ENCODE results near the gene ACOD1.

Gene ACOD1

DNA sequence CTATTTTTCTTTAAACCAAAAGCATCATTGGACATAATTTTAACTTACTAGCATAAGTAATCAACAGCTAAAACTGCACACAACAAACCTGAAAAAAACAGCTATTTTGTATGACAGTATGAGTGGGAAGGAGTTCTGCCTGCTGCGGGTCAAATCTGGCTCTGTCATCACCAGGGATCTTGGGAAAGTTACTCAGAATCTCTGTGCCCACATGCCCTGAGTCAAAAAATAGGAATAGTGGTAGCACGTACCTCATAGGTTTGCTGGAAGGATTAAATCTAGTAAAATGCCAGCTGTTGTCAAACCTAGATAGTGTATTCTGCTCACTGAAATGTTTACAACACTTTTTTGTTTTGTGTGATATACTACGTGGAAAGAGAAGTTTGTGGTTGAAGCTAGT is 44.7 kb downstream of the ACOD1 start:
- FAIRE-seq: no peak

DNA sequence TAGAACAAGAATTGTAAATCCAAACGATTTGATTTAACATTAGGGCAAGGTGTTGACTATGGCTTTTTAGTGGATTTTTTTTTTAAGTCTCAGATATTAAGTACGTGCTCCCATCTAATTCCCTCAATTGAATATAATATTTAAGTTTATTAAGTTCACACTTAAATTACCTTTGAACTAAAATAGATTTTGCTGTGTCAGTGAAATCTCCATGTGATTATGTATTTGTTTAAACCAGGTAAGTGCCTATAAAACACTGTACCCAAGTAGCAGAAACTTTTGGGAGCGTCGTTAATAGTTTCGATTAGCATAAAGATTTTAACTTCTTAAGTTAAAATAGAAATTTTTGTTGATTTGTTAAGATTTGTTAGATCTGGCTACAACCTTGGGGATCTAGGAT is 45.2 kb downstream of the ACOD1 start:
- FAIRE-seq: no peak

DNA sequence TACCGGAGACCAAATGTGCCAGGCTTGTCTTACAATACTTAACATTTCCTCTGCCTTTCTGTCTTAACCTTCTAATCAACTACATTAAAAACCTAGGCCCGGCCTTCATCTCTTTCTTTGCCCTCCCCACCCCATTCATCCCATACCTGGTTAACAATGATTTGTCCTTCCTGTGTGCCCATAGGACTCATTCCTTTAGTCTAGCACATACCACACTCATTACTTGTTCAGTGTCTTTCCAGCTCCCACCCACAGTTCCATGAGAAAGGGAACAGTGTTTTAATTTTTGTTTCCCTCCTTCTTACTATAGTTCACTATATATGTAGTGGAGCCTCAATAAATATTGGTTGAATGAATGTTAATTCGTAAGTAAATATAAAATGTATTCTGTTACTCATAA is 46.0 kb downstream of the ACOD1 start:
- no peak for FAIRE-seq

DNA sequence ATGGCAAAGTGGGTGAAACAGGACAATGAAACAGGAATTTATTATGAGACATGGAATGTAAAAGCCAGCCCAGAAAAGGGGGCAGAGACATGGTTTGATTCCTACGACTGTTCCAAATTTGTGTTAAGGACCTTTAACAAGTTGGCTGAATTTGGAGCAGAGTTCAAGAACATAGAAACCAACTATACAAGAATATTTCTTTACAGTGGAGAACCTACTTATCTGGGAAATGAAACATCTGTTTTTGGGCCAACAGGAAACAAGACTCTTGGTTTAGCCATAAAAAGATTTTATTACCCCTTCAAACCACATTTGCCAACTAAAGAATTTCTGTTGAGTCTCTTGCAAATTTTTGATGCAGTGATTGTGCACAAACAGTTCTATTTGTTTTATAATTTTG is 52.2 kb downstream of the ACOD1 start:
- FAIRE-seq: peak; percentile 73

DNA sequence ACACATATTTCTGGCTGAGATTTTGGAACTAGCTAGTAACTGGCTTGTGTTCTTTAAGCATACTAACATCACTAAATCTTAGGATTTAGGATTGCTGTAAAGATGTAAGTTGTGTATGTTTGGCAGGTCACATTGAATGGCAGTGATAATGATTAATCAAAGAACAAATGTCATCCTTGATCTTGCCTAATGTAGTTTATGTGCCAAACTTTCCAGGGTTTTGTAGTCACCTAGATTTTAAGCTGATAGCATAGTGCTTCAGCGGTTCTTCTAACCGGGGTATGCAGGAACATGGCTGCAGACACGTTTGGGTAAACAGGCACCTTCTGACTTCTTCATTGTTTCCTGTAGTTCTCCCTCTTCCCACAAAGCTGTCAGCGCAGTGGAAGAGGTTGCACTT is 53.2 kb downstream of the ACOD1 start:
- FAIRE-seq: no peak

DNA sequence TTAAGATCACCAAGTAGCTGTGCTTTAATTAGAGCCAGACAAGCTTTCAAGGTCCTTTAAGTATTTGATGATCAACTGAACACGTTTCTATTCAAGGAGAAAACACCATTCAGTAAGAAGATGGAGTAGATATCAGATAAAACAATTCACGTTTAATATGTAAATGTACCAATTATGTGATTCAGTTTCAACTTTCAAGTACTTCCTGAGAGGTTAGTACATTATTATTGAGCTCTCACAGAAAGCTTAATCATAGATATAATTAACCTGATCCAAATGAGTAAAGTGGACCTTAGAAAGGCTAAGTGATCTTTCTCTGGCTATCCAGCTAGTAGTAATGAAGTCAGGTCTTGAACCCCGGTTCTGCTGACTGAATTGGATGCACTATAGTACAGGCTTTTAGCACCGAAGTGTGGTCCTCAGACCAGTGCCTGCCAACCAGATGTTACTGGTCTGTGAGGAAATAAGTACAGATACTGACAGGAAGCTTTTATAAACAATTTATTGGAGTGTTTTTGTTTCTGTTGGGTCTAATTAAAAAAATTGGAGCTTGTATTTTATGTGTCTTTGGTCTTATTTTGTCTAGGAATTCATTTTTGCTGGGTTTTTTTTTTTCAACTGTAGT is 53.8 kb downstream of the ACOD1 start:
- no peak for FAIRE-seq

DNA sequence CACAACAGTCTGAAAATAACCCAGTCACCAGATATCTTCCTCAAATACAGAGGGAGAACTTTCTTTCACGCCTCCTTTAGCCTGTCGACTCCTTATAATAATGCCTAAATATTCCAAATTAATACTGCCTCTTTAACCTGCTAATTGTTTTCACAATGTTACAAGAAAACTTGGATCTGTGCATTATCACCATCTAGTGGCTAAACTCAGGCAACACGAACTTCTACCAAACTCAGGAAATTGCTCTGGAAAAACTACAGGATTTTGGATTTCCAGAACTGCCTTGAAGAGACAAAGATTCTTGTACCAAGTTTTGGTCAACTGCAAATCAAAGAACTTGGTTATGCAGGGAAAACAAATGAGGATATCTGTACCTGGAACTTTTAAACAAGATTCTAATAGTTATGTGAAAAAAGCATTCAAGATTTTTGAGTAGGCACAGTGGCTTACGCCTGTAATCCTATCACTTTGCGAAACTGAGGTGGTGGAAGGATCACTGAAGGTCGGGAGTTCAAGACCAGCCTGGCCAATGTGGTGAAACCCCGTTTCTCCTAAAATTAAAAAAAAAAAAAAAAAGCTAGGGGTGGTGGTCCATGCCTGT is 54.4 kb downstream of the ACOD1 start:
- FAIRE-seq: peak; percentile 72

All from islet of Langerhans (tissue), 1 donor.